ENCODE measurements around the gene AMPD3.

The AMPD3 gene

DNA sequence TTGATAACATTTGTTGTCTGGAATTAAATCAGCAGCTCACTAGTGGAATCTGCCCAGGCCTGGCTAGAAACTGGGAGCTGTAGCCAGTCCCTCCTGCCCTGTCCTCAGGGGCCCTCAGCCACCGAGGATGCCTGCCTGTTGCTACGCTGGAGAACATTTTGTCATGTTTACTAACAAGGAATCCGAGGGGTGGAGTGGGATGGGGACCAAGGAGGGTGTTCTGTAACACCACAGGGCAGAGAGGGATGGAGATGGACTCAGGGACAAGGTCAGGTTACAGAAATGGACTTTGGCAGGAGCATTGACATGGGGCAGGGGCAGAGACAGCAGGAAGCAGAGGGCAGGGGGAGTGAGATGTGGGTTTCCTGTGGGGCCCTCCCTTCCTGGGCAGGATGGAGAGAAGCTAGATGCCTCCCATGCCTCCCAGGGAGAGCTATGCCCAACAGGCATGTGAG, 45.8 kb upstream of the AMPD3 start:
- Histone ChIP-seq H3K4me1 (ENCODE audit: low read depth, poor library complexity, severe bottlenecking) (peaks cover 8% of the 10 kb centered on the region), H3K4me3 (IDR thresholded peaks at IDR 0.05; ENCODE audit: insufficient read depth, low read depth, low read length) (no peak overlapping the region), H3K4me2 (no peak overlapping the region), H3K9ac (no peak overlapping the region), H3K79me2 (ENCODE audit: insufficient read depth, low read depth) (no peaks in the 10 kb centered on the region), H3K27me3 (ENCODE audit: insufficient read depth, low read depth) (no peaks in the 10 kb centered on the region), H2AFZ (ENCODE audit: low read depth) (no peak overlapping the region), H3K27ac (no peak overlapping the region), H4K20me1 (ENCODE audit: insufficient read depth) (no peaks in the 10 kb centered on the region), H3K36me3 (ENCODE audit: insufficient read depth) (no peaks in the 10 kb centered on the region)
- TF ChIP-seq, protein P1, sequence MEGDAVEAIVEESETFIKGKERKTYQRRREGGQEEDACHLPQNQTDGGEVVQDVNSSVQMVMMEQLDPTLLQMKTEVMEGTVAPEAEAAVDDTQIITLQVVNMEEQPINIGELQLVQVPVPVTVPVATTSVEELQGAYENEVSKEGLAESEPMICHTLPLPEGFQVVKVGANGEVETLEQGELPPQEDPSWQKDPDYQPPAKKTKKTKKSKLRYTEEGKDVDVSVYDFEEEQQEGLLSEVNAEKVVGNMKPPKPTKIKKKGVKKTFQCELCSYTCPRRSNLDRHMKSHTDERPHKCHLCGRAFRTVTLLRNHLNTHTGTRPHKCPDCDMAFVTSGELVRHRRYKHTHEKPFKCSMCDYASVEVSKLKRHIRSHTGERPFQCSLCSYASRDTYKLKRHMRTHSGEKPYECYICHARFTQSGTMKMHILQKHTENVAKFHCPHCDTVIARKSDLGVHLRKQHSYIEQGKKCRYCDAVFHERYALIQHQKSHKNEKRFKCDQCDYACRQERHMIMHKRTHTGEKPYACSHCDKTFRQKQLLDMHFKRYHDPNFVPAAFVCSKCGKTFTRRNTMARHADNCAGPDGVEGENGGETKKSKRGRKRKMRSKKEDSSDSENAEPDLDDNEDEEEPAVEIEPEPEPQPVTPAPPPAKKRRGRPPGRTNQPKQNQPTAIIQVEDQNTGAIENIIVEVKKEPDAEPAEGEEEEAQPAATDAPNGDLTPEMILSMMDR (conservative IDR thresholded peaks at IDR 0.05; ENCODE audit: low read depth, low read length), result no peak

DNA sequence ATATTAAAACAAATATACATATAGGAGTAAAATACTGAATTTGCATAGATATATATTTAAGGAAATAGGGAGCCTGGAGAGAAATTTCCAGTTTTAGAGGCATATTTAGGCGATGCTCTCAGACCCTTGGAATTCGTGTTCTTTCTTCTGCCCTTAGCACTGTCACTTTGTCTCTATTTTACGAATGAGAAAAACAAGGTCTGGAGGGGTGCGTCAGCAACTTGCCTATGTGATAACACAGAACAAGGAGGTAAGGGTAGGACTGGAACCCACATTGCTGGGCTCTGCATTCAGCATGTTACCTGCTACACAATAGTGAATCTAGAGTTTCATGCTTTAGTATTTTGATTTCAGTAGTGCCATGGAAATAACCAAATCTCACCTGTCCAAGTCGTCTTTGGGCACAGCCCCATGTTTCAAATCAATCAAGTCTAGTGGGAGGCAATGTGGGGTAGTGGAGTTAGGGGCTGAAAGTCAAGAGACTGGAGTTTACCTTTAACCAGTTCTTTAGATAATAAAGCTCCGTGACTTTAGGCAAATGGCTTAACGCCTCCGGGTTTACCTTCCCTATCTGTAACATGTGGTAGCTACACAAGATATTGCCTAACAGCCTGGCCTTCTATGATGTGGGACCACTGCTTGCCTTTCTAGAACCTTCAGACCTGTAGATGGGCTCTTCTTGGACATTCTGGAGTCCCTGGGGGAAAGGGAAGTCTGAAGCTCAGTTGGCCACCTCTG, 44.8 kb upstream of the AMPD3 start:
- H3K79me2 ChIP-seq (ENCODE audit: insufficient read depth, low read depth), result no peaks in the 10 kb centered on the region
- no peaks in the 10 kb centered on the region for H3K27me3 ChIP-seq (ENCODE audit: insufficient read depth, low read depth)
- no peak overlapping the region for H3K4me3 ChIP-seq (IDR thresholded peaks at IDR 0.05; ENCODE audit: insufficient read depth, low read depth, low read length)
- H3K36me3 ChIP-seq (ENCODE audit: insufficient read depth), result no peaks in the 10 kb centered on the region
- TF ChIP-seq, protein P1 (conservative IDR thresholded peaks at IDR 0.05; ENCODE audit: low read depth, low read length), result no peak
- H3K4me1 ChIP-seq (ENCODE audit: low read depth, poor library complexity, severe bottlenecking), result peaks cover 8% of the 10 kb centered on the region
- H3K9ac ChIP-seq, result no peak overlapping the region
- no peak overlapping the region for H3K27ac ChIP-seq
- H4K20me1 ChIP-seq (ENCODE audit: insufficient read depth), result no peaks in the 10 kb centered on the region
- no peak overlapping the region for H2AFZ ChIP-seq (ENCODE audit: low read depth)
- no peak overlapping the region for H3K4me2 ChIP-seq

DNA sequence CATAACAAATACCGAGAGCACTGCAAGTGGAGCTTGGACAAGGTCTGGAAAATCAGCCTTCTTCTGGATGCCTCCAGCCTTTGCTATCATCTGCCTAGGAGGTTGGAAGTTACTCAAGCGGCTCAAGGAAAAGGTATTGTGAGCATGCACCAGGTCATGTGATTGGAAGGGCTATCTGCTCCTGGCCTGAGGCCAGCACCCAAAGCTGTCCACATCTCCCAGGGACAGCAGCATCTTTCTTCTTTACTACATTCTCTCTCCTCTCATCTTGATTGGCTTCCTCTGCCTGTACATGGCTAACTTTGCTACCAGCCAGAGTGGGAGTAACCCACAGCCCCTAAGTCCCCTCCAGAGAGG, 44.2 kb upstream of the AMPD3 start:
- no peak overlapping the region for H3K9ac ChIP-seq
- no peaks in the 10 kb centered on the region for H3K79me2 ChIP-seq (ENCODE audit: insufficient read depth, low read depth)
- no peaks in the 10 kb centered on the region for H3K36me3 ChIP-seq (ENCODE audit: insufficient read depth)
- no peaks in the 10 kb centered on the region for H3K27me3 ChIP-seq (ENCODE audit: insufficient read depth, low read depth)
- TF ChIP-seq, protein P1 (conservative IDR thresholded peaks at IDR 0.05; ENCODE audit: low read depth, low read length), result no peak
- no peaks in the 10 kb centered on the region for H4K20me1 ChIP-seq (ENCODE audit: insufficient read depth)
- peaks cover 8% of the 10 kb centered on the region for H3K4me1 ChIP-seq (ENCODE audit: low read depth, poor library complexity, severe bottlenecking)
- no peak overlapping the region for H3K27ac ChIP-seq
- H2AFZ ChIP-seq (ENCODE audit: low read depth), result no peak overlapping the region
- H3K4me2 ChIP-seq, result no peak overlapping the region
- H3K4me3 ChIP-seq (IDR thresholded peaks at IDR 0.05; ENCODE audit: insufficient read depth, low read depth, low read length), result no peak overlapping the region

DNA sequence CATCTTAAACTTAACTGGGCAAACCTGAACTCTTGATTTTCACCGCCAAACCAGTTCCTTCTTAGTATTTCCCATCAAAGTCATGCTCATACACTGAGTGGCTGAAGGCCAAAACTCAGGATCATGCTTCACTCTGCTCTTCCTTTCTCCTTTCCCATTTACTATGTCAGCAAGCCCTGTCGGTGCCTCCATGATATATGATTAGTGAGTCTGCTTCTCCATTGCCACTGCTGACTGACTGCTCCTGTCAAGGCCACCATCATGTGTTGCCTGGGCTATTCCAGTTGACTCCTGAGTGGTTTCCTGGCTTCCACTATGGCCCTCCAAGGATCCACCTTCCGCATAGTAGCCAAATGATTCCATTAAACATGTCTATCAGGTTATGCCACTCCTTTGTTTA, 42.8 kb upstream of the AMPD3 start:
- H3K27me3 ChIP-seq (ENCODE audit: insufficient read depth, low read depth), result no peaks in the 10 kb centered on the region
- H3K4me2 ChIP-seq, result no peak overlapping the region
- no peaks in the 10 kb centered on the region for H3K36me3 ChIP-seq (ENCODE audit: insufficient read depth)
- H3K9ac ChIP-seq, result no peak overlapping the region
- H3K27ac ChIP-seq, result no peak overlapping the region
- H4K20me1 ChIP-seq (ENCODE audit: insufficient read depth), result no peaks in the 10 kb centered on the region
- no peaks in the 10 kb centered on the region for H3K4me1 ChIP-seq (ENCODE audit: low read depth, poor library complexity, severe bottlenecking)
- TF ChIP-seq, protein P1 (conservative IDR thresholded peaks at IDR 0.05; ENCODE audit: low read depth, low read length), result no peak
- H2AFZ ChIP-seq (ENCODE audit: low read depth), result no peak overlapping the region
- no peaks in the 10 kb centered on the region for H3K79me2 ChIP-seq (ENCODE audit: insufficient read depth, low read depth)
- H3K4me3 ChIP-seq (IDR thresholded peaks at IDR 0.05; ENCODE audit: insufficient read depth, low read depth, low read length), result no peak overlapping the region
